ENCODE results near the gene FGFBP3. TPM values are rescaled to one million over a fixed set of nuclear protein-coding genes. Genes with fewer than 3 reads are reported as not detected.

Gene FGFBP3
- total and polyA plus RNA-seq, 2 of the 13 experiments (the other 11 are each of a cell fraction or from before 2014, with no cell fraction given), result 0.50 to 2.0 TPM

GRCh38 chr10:91932737-91933136 lies 23.5 kb upstream of the FGFBP3 start:
- Histone ChIP-seq H2AFZ (ENCODE audit: low read length) (no peak overlapping the region), H4K20me1 (ENCODE audit: insufficient read depth, low read length) (peaks cover 9% of the 10 kb centered on the region; the same call in 1 of the 2 replicates), H3K9ac (ENCODE audit: insufficient read depth, low read depth, low read length) (no peak overlapping the region), H3K27me3 (ENCODE audit: control insufficient read depth in 1 of 2, insufficient read depth in 2 of 2, low read length in 2 of 2) (no peaks in the 10 kb centered on the region), H3K4me1 (ENCODE audit: insufficient read depth, low read length) (peaks cover 28% of the 10 kb centered on the region), H3K36me3 (replicated peaks in 1 of 2; ENCODE audit: control insufficient read depth in 1 of 2, insufficient read depth in 2 of 2, low read length in 2 of 2) (peaks cover 15 to 56% of the 10 kb centered on the region in 2 experiments; a peak in 4 of 5 replicates), H3K9me3 (ENCODE audit: low read length) (no peaks in the 10 kb centered on the region), H3K4me2 (ENCODE audit: low read depth, low read length) (no peak overlapping the region), H3K27ac (ENCODE audit: extremely low read length, insufficient read depth, low read length) (no peak overlapping the region), H3K79me2 (ENCODE audit: insufficient read depth, low read length) (peaks cover 86% of the 10 kb centered on the region), H3K4me3 (replicated peaks in 1 of 3; ENCODE audit: insufficient read depth in 1 of 3, low read depth in 2 of 3, low read length in 3 of 3) (no peak overlapping the region)
- ChIA-PET CTCF (ENCODE audit: low intra/inter-chr PET ratio, low total read pairs) (no interaction called here), POLR2A (interaction anchor here (0.6 to 2.0 kb wide), 2 partner anchors 9 to 650 kb away, joined by 3 to 8 read pairs; partner anchors contain the start of gene BTAF1)
- DNase-seq (ENCODE audit: low spot score) (no peak), FAIRE-seq (no peak), ATAC-seq (no peak; the same call in 2 of the 3 replicates)
- intact Hi-C loops (cut with micrococcal nuclease; ENCODE audit: unreplicated experiment), result no loop called here
- 92% methylated on average over 1 of the region's 1 CpG for WGBS (ENCODE audit: low lambda C conversion rate)
- BruUV-seq (replicated peaks), result no TSS peak
- in situ Hi-C loops (cut with HindIII; ENCODE audit: extremely low pct_ligation_motif_present, low pct_unique_long_range_greater_than_20kb), result no loop called here
- TF ChIP-seq ZFAT (CRISPR knock-in tag; conservative IDR thresholded peaks at IDR 0.05) (no peak), PAWR (CRISPR knock-in tag; IDR thresholded peaks at IDR 0.05; ENCODE audit: borderline replicate concordance) (no peak), ZNF20 (CRISPR knock-in tag; IDR thresholded peaks at IDR 0.05) (no peak), SMC3 (IDR thresholded peaks at IDR 0.05; ENCODE audit: low read length) (no peak), ETV6 (CRISPR knock-in tag; conservative IDR thresholded peaks at IDR 0.05) (no peak), ZNF777 (CRISPR knock-in tag; IDR thresholded peaks at IDR 0.05) (no peak), KIAA2018 (CRISPR knock-in tag; IDR thresholded peaks at IDR 0.05; ENCODE audit: borderline replicate concordance) (no peak), RXRA (CRISPR knock-in tag; IDR thresholded peaks at IDR 0.05) (no peak)
- TF ChIP-seq, protein P1, sequence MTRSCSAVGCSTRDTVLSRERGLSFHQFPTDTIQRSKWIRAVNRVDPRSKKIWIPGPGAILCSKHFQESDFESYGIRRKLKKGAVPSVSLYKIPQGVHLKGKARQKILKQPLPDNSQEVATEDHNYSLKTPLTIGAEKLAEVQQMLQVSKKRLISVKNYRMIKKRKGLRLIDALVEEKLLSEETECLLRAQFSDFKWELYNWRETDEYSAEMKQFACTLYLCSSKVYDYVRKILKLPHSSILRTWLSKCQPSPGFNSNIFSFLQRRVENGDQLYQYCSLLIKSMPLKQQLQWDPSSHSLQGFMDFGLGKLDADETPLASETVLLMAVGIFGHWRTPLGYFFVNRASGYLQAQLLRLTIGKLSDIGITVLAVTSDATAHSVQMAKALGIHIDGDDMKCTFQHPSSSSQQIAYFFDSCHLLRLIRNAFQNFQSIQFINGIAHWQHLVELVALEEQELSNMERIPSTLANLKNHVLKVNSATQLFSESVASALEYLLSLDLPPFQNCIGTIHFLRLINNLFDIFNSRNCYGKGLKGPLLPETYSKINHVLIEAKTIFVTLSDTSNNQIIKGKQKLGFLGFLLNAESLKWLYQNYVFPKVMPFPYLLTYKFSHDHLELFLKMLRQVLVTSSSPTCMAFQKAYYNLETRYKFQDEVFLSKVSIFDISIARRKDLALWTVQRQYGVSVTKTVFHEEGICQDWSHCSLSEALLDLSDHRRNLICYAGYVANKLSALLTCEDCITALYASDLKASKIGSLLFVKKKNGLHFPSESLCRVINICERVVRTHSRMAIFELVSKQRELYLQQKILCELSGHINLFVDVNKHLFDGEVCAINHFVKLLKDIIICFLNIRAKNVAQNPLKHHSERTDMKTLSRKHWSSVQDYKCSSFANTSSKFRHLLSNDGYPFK (CRISPR knock-in tag; IDR thresholded peaks at IDR 0.05; ENCODE audit: borderline replicate concordance), result no peak

Data from HepG2 (cell line).